SK-N-SH (cell line): ENCODE measurements around the gene FUT2. TPM values are rescaled to one million over a fixed set of nuclear protein-coding genes. Genes with fewer than 3 reads are reported as not detected.

Source experiments
- CTCF ChIA-PET: fragments of 300-600, 350-600 bp; formaldehyde crosslinking; extraction: SDS; loops from one replicate; lab custom pipeline; 2021; lab: Yijun Ruan, JAX
- POLR2A ChIA-PET: fragments of 350-600 bp; sonication (Branson Sonifier 250); formaldehyde crosslinking; extraction: SDS; loops from one replicate; lab custom pipeline; 2020; ENCODE audit warnings: antibody characterized with exemption, inconsistent platforms; lab: Yijun Ruan, JAX
- DNase-seq: peaks from one replicate; pipeline ENCODE4 v3.0.0; 2012
- H2AFZ ChIP-seq: fragments of 200-600 bp; sonication (generic); 2 replicates; pipeline ENCODE4 v1.8.1; 2016; ENCODE audit warnings: antibody characterized with exemption, mild to moderate bottlenecking, low read depth
- H3F3A ChIP-seq: fragments of 200-600 bp; sonication (generic); replicated peaks from 2 replicates; pipeline ENCODE3; 2016; ENCODE audit warnings: antibody characterized with exemption, mild to moderate bottlenecking; ENCODE audit not compliant: insufficient read depth
- H3K27ac ChIP-seq, 2 experiments: fragments of 200-500 bp in 1 of 2; fragments of 200-600 bp in 1 of 2; sonication (Bioruptor generic) in 1 of 2; sonication (generic), shearing (Covaris generic) in 1 of 2; 2 replicates each; pipeline versions ENCODE4 v1.5.1 to v1.6.1; 2014 to 2016; ENCODE audit warnings: low read depth in 2 of 2, inconsistent platforms in 1 of 2, low read length in 1 of 2, mild to moderate bottlenecking in 1 of 2, mixed read lengths in 1 of 2
- H3K27me3 ChIP-seq: fragments of 200-600 bp; sonication (generic), shearing (Covaris generic); 2 replicates; pipeline ENCODE4 v1.6.1; 2016; ENCODE audit warnings: mixed run types; ENCODE audit not compliant: insufficient read depth
- H3K36me3 ChIP-seq, 2 experiments: fragments of 200-500 bp in 1 of 2; fragments of 200-600 bp in 1 of 2; sonication (Bioruptor generic) in 1 of 2; sonication (generic) in 1 of 2; replicated peaks in 1 of 2; 2 replicates each; pipeline versions ENCODE3 to v1.5.1; 2014 to 2016; ENCODE audit warnings: low read length in 1 of 2, mild to moderate bottlenecking in 1 of 2; ENCODE audit not compliant: insufficient read depth in 2 of 2, control insufficient read depth in 1 of 2
- H3K4me1 ChIP-seq, 2 experiments: fragments of 200-500 bp in 1 of 2; fragments of 200-600 bp in 1 of 2; sonication (Bioruptor generic) in 1 of 2; sonication (generic), shearing (Covaris generic) in 1 of 2; 2 replicates each; pipeline versions ENCODE4 v1.5.1 to v1.6.1; 2014 to 2016; ENCODE audit warnings: low read depth in 1 of 2, low read length in 1 of 2, mixed run types in 1 of 2; ENCODE audit not compliant: insufficient read depth in 2 of 2, control insufficient read depth in 1 of 2
- H3K4me2 ChIP-seq: fragments of 200-600 bp; sonication (generic), shearing (Covaris generic); 2 replicates; pipeline ENCODE4 v1.6.1; 2017; ENCODE audit warnings: mixed run types
- H3K4me3 ChIP-seq, 2 experiments: fragments of 200-500 bp in 1 of 2; fragments of 200-600 bp in 1 of 2; sonication (Bioruptor generic) in 1 of 2; sonication (generic), shearing (Covaris generic) in 1 of 2; 2 replicates each; pipeline versions ENCODE4 v1.5.1 to v1.8.1; 2014 to 2016; ENCODE audit warnings: low read depth in 2 of 2, inconsistent platforms in 1 of 2, low read length in 1 of 2, mild to moderate bottlenecking in 1 of 2, mixed read lengths in 1 of 2, moderate library complexity in 1 of 2
- H3K79me2 ChIP-seq: fragments of 200-600 bp; sonication (generic); 2 replicates; pipeline ENCODE4 v1.8.1; 2017; ENCODE audit warnings: mild to moderate bottlenecking; ENCODE audit not compliant: insufficient read depth
- H3K9ac ChIP-seq: fragments of 200-600 bp; sonication (generic); 2 replicates; pipeline ENCODE4 v1.6.1; 2017; ENCODE audit warnings: mixed run types
- H3K9me2 ChIP-seq: fragments of 200-600 bp; sonication (generic); 2 replicates; pipeline ENCODE4 v1.6.1; 2017; ENCODE audit warnings: mixed run types
- H3K9me3 ChIP-seq: fragments of 200-600 bp; sonication (generic); 2 replicates; pipeline ENCODE4 v1.6.1; 2017; ENCODE audit warnings: mixed run types, mild to moderate bottlenecking, moderate library complexity
- H4K20me1 ChIP-seq: fragments of 200-600 bp; sonication (generic); 2 replicates; pipeline ENCODE4 v1.6.1; 2017; ENCODE audit warnings: mild to moderate bottlenecking, mixed run types; ENCODE audit not compliant: insufficient read depth
- ELF1 ChIP-seq: IDR thresholded peaks from 2 replicates; pipeline ENCODE4 v1.4.0; 2012
- IRF3 ChIP-seq: fragments of 150-350 bp; IDR thresholded peaks from 2 replicates; pipeline ENCODE4 v1.6.1; 2016; ENCODE audit warnings: mild to moderate bottlenecking, low read depth, low read length
- MEF2A ChIP-seq: IDR thresholded peaks from 2 replicates; pipeline ENCODE4 v1.4.0; 2012; ENCODE audit warnings: low read depth, borderline replicate concordance
- NFIC ChIP-seq: IDR thresholded peaks from 2 replicates; pipeline ENCODE4 v1.4.0; 2012; ENCODE audit warnings: borderline replicate concordance
- PBX3 ChIP-seq: IDR thresholded peaks from 2 replicates; pipeline ENCODE4; 2012
- POLR2AphosphoS5 ChIP-seq: IDR thresholded peaks from 2 replicates; pipeline ENCODE4 v1.6.1; 2012; ENCODE audit warnings: low read depth, low read length
- REST ChIP-seq: IDR thresholded peaks from 2 replicates; pipeline ENCODE4 v1.6.1; 2012; ENCODE audit warnings: mild to moderate bottlenecking, low read depth, low read length, moderate library complexity
- RXRA ChIP-seq: IDR thresholded peaks from 2 replicates; pipeline ENCODE4 v1.4.0; 2012; ENCODE audit warnings: low read depth, mild to moderate bottlenecking, borderline replicate concordance
- SIN3A ChIP-seq: IDR thresholded peaks from 2 replicates; pipeline ENCODE4 v1.6.1; 2012; ENCODE audit warnings: low read depth, mild to moderate bottlenecking, low read length, moderate library complexity, borderline replicate concordance
- TAF1 ChIP-seq: IDR thresholded peaks from 2 replicates; pipeline ENCODE4 v1.6.1; 2012; ENCODE audit warnings: low read depth, mild to moderate bottlenecking, low read length, moderate library complexity, borderline replicate concordance
- TEAD4 ChIP-seq: IDR thresholded peaks from 2 replicates; pipeline ENCODE4 v1.4.0; 2012; ENCODE audit warnings: mild to moderate bottlenecking, borderline replicate concordance; ENCODE audit not compliant: insufficient read depth
- USF2 ChIP-seq: fragments of 150-350 bp; IDR thresholded peaks from 2 replicates; pipeline ENCODE4 v1.6.1; 2017; ENCODE audit warnings: antibody characterized with exemption, low read length, low read depth, borderline replicate concordance
- WGBS: methylation state at CpG from one replicate; pipeline ENCODE4 v1.1.6; 2017; ENCODE audit warnings: low lambda C conversion rate; 5-methylcytosine and 5-hydroxymethylcytosine counted together
- polyA plus RNA-seq, 3 experiments: library from polyadenylated mRNA; depleted of rRNA; stranded (reverse); fragments of >200 nt; gene quantifications; 2 replicates each; pipeline ENCODE4 v1.2.3, GENCODE V29; 2012

The FUT2 gene
- polyA plus RNA-seq, 1 of the 3 experiments (the other 2 are of a cell fraction): not detected

GRCh38 chr19:48705431-48705830, 9.7 kb downstream of the FUT2 start (continued):
- TF ChIP-seq REST (no peak), IRF3 (no peak)

GRCh38 chr19:48708471-48708870, 12.7 kb downstream of the FUT2 start:
- no peak for TF ChIP-seq USF2
- TF ChIP-seq SIN3A: no peak
- TF ChIP-seq TEAD4: no peak
- TF ChIP-seq MEF2A: no peak
- TF ChIP-seq PBX3: no peak
- TF ChIP-seq POLR2AphosphoS5: no peak
- TF ChIP-seq NFIC: no peak
- no peak for TF ChIP-seq RXRA
- TF ChIP-seq REST: no peak
- no peak for TF ChIP-seq ELF1
- TF ChIP-seq TAF1: no peak
- H3K27ac ChIP-seq: no peak overlapping the region
- peaks cover 5% of the 10 kb centered on the region for H3K79me2 ChIP-seq
- H3K4me2 ChIP-seq: no peak overlapping the region
- H3K9ac ChIP-seq: no peak overlapping the region
- H3F3A ChIP-seq: no peaks in the 10 kb centered on the region
- no peaks in the 10 kb centered on the region for H4K20me1 ChIP-seq
- no peaks in the 10 kb centered on the region for H3K9me3 ChIP-seq
- no peaks in the 10 kb centered on the region for H3K27me3 ChIP-seq
- no peaks in the 10 kb centered on the region for H3K9me2 ChIP-seq
- no peak overlapping the region for H3K4me3 ChIP-seq
- 70% methylated on average over 11 of the region's 11 CpGs for WGBS
- ChIA-PET CTCF (no interaction called here), POLR2A (no interaction called here)
- no peak for DNase-seq
- peaks cover 0 to 7% of the 10 kb centered on the region in 2 experiments; a peak in 1 of 4 replicates for H3K4me1 ChIP-seq
- H3K36me3 ChIP-seq: no peaks in the 10 kb centered on the region
- H2AFZ ChIP-seq: no peak overlapping the region
